ENCODE data around the gene PAN2.
"Not testable (repeated sequence)": the region's sequence is repeated elsewhere in the genome, so short reads cannot be mapped to it uniquely, and the experiment has no call there.

The PAN2 gene

GRCh38 chr12:56321610-56322009, 12.2 kb downstream of the PAN2 start:
- H3K27me3 ChIP-seq (ENCODE audit: control insufficient read depth, insufficient read depth, low read length); H3K9ac ChIP-seq (ENCODE audit: low read depth, low read length); H3K4me3 ChIP-seq (ENCODE audit: low read length); H3K4me1 ChIP-seq (ENCODE audit: control insufficient read depth, insufficient read depth, low read length); H3K9me3 ChIP-seq (replicated peaks; ENCODE audit: low read length); H3K4me2 ChIP-seq (ENCODE audit: low read length): not testable (repeated sequence)
- peaks cover 18% of the 10 kb centered on the region for H3K36me3 ChIP-seq (ENCODE audit: insufficient read depth, low read length)

GRCh38 chr12:56321027-56321426, 12.8 kb downstream of the PAN2 start:
- peaks cover 12% of the 10 kb centered on the region for H3K36me3 ChIP-seq (ENCODE audit: insufficient read depth, low read length)
- no peak overlapping the region for H3K4me2 ChIP-seq (ENCODE audit: low read length)
- no peak overlapping the region for H3K4me3 ChIP-seq (ENCODE audit: low read length)
- no peaks in the 10 kb centered on the region for H3K27me3 ChIP-seq (ENCODE audit: control insufficient read depth, insufficient read depth, low read length)
- peaks cover 9% of the 10 kb centered on the region for H3K4me1 ChIP-seq (ENCODE audit: control insufficient read depth, insufficient read depth, low read length)
- H3K9ac ChIP-seq (ENCODE audit: low read depth, low read length): no peak overlapping the region
- H3K9me3 ChIP-seq (replicated peaks; ENCODE audit: low read length): no peaks in the 10 kb centered on the region

- H3K9ac ChIP-seq (ENCODE audit: low read depth, low read length): no peak overlapping the region
- peaks cover 14% of the 10 kb centered on the region for H3K4me1 ChIP-seq (ENCODE audit: control insufficient read depth, insufficient read depth, low read length)
- H3K4me2 ChIP-seq (ENCODE audit: low read length): no peak overlapping the region
- H3K36me3 ChIP-seq (ENCODE audit: insufficient read depth, low read length): peaks cover 10% of the 10 kb centered on the region
- H3K27me3 ChIP-seq (ENCODE audit: control insufficient read depth, insufficient read depth, low read length): no peaks in the 10 kb centered on the region
- no peaks in the 10 kb centered on the region for H3K9me3 ChIP-seq (replicated peaks; ENCODE audit: low read length)
- H3K4me3 ChIP-seq (ENCODE audit: low read length): no peak overlapping the region
Measured at GRCh38 chr12:56317675-56318074, 16.1 kb downstream of the PAN2 start.

- Histone ChIP-seq H3K9ac (ENCODE audit: low read depth, low read length) (peak within 1 kb of the TSS; percentile 96), H3K4me3 (ENCODE audit: low read length) (peak within 1 kb of the TSS; percentile 95), H3K9me3 (replicated peaks; ENCODE audit: low read length) (no peaks in the 10 kb centered on the region), H3K27me3 (ENCODE audit: control insufficient read depth, insufficient read depth, low read length) (no peaks in the 10 kb centered on the region), H3K4me1 (ENCODE audit: control insufficient read depth, insufficient read depth, low read length) (peaks cover 14% of the 10 kb centered on the region), H3K36me3 (ENCODE audit: insufficient read depth, low read length) (peaks cover 14% of the 10 kb centered on the region), H3K4me2 (ENCODE audit: low read length) (peak within 1 kb of the TSS; percentile 83)
Measured at GRCh38 chr12:56315622-56316473, 18.0 kb downstream of the PAN2 start, which contains the start of gene CNPY2. TSS of gene CNPY2 (minus strand) at chr12:56315988. CDS start at chr12:56315217, 771 bp downstream.

- peak overlapping the region; percentile 96 for H3K9ac ChIP-seq (ENCODE audit: low read depth, low read length)
- H3K36me3 ChIP-seq (ENCODE audit: insufficient read depth, low read length): peaks cover 20% of the 10 kb centered on the region
- peaks cover 14% of the 10 kb centered on the region for H3K4me1 ChIP-seq (ENCODE audit: control insufficient read depth, insufficient read depth, low read length)
- H3K9me3 ChIP-seq (replicated peaks; ENCODE audit: low read length): no peaks in the 10 kb centered on the region
- peak overlapping the region; percentile 95 for H3K4me3 ChIP-seq (ENCODE audit: low read length)
- H3K27me3 ChIP-seq (ENCODE audit: control insufficient read depth, insufficient read depth, low read length): no peaks in the 10 kb centered on the region
- H3K4me2 ChIP-seq (ENCODE audit: low read length): peak overlapping the region; percentile 83
Measured at GRCh38 chr12:56315249-56315621, 18.6 kb downstream of the PAN2 start.

GRCh38 chr12:56311003-56311402, 22.8 kb downstream of the PAN2 start:
- Histone ChIP-seq H3K4me1 (ENCODE audit: control insufficient read depth, insufficient read depth, low read length) (peaks cover 5% of the 10 kb centered on the region), H3K27me3 (ENCODE audit: control insufficient read depth, insufficient read depth, low read length) (no peaks in the 10 kb centered on the region), H3K9ac (ENCODE audit: low read depth, low read length) (no peak overlapping the region), H3K4me2 (ENCODE audit: low read length) (no peak overlapping the region), H3K9me3 (replicated peaks; ENCODE audit: low read length) (no peaks in the 10 kb centered on the region), H3K36me3 (ENCODE audit: insufficient read depth, low read length) (peaks cover 46% of the 10 kb centered on the region), H3K4me3 (ENCODE audit: low read length) (no peak overlapping the region)

GRCh38 chr12:56308714-56309113, 25.1 kb downstream of the PAN2 start:
- no peak overlapping the region for H3K9ac ChIP-seq (ENCODE audit: low read depth, low read length)
- H3K9me3 ChIP-seq (replicated peaks; ENCODE audit: low read length): no peaks in the 10 kb centered on the region
- peaks cover 38% of the 10 kb centered on the region for H3K36me3 ChIP-seq (ENCODE audit: insufficient read depth, low read length)

GRCh38 chr12:56307221-56307965, 26.4 kb downstream of the PAN2 start:
- Histone ChIP-seq H3K9ac (ENCODE audit: low read depth, low read length) (no peak overlapping the region), H3K36me3 (ENCODE audit: insufficient read depth, low read length) (peaks cover 38% of the 10 kb centered on the region), H3K4me2 (ENCODE audit: low read length) (no peak overlapping the region), H3K4me3 (ENCODE audit: low read length) (no peak overlapping the region), H3K4me1 (ENCODE audit: control insufficient read depth, insufficient read depth, low read length) (no peaks in the 10 kb centered on the region), H3K27me3 (ENCODE audit: control insufficient read depth, insufficient read depth, low read length) (no peaks in the 10 kb centered on the region), H3K9me3 (replicated peaks; ENCODE audit: low read length) (no peaks in the 10 kb centered on the region)

More at GRCh38 chr12:56308714-56309113, 25.1 kb downstream of the PAN2 start:
- H3K27me3 ChIP-seq (ENCODE audit: control insufficient read depth, insufficient read depth, low read length): no peaks in the 10 kb centered on the region
- H3K4me3 ChIP-seq (ENCODE audit: low read length): no peak overlapping the region
- H3K4me1 ChIP-seq (ENCODE audit: control insufficient read depth, insufficient read depth, low read length): no peaks in the 10 kb centered on the region
- H3K4me2 ChIP-seq (ENCODE audit: low read length): no peak overlapping the region

- no peak overlapping the region for H3K4me2 ChIP-seq (ENCODE audit: low read length)
- peaks cover 9% of the 10 kb centered on the region for H3K4me1 ChIP-seq (ENCODE audit: control insufficient read depth, insufficient read depth, low read length)
- peaks cover 24% of the 10 kb centered on the region for H3K36me3 ChIP-seq (ENCODE audit: insufficient read depth, low read length)
- no peak overlapping the region for H3K4me3 ChIP-seq (ENCODE audit: low read length)
- no peaks in the 10 kb centered on the region for H3K9me3 ChIP-seq (replicated peaks; ENCODE audit: low read length)
- no peak overlapping the region for H3K9ac ChIP-seq (ENCODE audit: low read depth, low read length)
- no peaks in the 10 kb centered on the region for H3K27me3 ChIP-seq (ENCODE audit: control insufficient read depth, insufficient read depth, low read length)
Measured at GRCh38 chr12:56304872-56305590, 28.8 kb downstream of the PAN2 start.

GRCh38 chr12:56304276-56304675, 29.5 kb downstream of the PAN2 start:
- Histone ChIP-seq H3K36me3 (ENCODE audit: insufficient read depth, low read length) (peaks cover 20% of the 10 kb centered on the region), H3K4me1 (ENCODE audit: control insufficient read depth, insufficient read depth, low read length) (peaks cover 9% of the 10 kb centered on the region), H3K4me3 (ENCODE audit: low read length) (no peak overlapping the region), H3K9me3 (replicated peaks; ENCODE audit: low read length) (no peaks in the 10 kb centered on the region), H3K9ac (ENCODE audit: low read depth, low read length) (no peak overlapping the region), H3K4me2 (ENCODE audit: low read length) (no peak overlapping the region), H3K27me3 (ENCODE audit: control insufficient read depth, insufficient read depth, low read length) (no peaks in the 10 kb centered on the region)

Measured in skeletal muscle satellite cell (primary cell).